ENCODE measurements around the gene TMEM215.
"Not testable (repeated sequence)": the region's sequence is repeated elsewhere in the genome, so short reads cannot be mapped to it uniquely, and the experiment has no call there.

Gene TMEM215

GRCh38 chr9:32755730-32756129 lies 27.6 kb upstream of the TMEM215 start:
- no peak for TF ChIP-seq CTCF (IDR thresholded peaks at IDR 0.05; ENCODE audit: low read depth, low read length)
- H3K4me3 ChIP-seq (ENCODE audit: low read depth, low read length), result no peak overlapping the region

DNA sequence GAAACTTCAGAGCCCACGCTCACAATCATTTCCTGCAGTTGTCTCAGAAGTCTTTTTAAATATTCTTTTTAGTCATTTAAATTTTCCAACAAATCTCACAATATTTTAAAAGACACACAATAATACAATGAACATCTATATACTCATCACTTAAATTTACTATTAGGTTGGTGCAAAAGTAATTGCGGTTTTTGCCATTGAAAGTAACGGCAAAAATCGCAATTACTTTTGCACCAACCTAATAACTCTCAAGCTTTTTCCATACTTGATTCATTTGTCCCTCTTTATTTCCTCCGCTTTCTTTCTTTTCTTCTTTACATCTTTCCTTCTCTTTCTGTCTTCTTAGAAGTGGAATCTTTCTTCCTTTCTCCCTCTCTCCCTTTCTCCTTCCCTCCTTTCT lies 19.2 kb upstream of the TMEM215 start:
- TF ChIP-seq CTCF (IDR thresholded peaks at IDR 0.05; ENCODE audit: low read depth, low read length), result no peak
- no peak overlapping the region for H3K4me3 ChIP-seq (ENCODE audit: low read depth, low read length)

- no peak overlapping the region for H3K4me3 ChIP-seq (ENCODE audit: low read depth, low read length)
- no peak for TF ChIP-seq CTCF (IDR thresholded peaks at IDR 0.05; ENCODE audit: low read depth, low read length)
Measured at GRCh38 chr9:32775283-32775682, 8.1 kb upstream of the TMEM215 start.

- H3K4me3 ChIP-seq (ENCODE audit: low read depth, low read length), result no peak overlapping the region
- TF ChIP-seq CTCF (IDR thresholded peaks at IDR 0.05; ENCODE audit: low read depth, low read length), result no peak
Measured at GRCh38 chr9:32776201-32776600, 7.1 kb upstream of the TMEM215 start.

- no peak for TF ChIP-seq CTCF (IDR thresholded peaks at IDR 0.05; ENCODE audit: low read depth, low read length)
- H3K4me3 ChIP-seq (ENCODE audit: low read depth, low read length), result no peak overlapping the region
Measured at GRCh38 chr9:32782476-32783167, 718 bp upstream of the TMEM215 start.

GRCh38 chr9:32787816-32788215 lies 4.5 kb downstream of the TMEM215 start:
- no peak overlapping the region for H3K4me3 ChIP-seq (ENCODE audit: low read depth, low read length)
- TF ChIP-seq CTCF (IDR thresholded peaks at IDR 0.05; ENCODE audit: low read depth, low read length), result no peak

- H3K4me3 ChIP-seq (ENCODE audit: low read depth, low read length), result not testable (repeated sequence)
Measured at GRCh38 chr9:32796015-32796414, 12.7 kb downstream of the TMEM215 start.

DNA sequence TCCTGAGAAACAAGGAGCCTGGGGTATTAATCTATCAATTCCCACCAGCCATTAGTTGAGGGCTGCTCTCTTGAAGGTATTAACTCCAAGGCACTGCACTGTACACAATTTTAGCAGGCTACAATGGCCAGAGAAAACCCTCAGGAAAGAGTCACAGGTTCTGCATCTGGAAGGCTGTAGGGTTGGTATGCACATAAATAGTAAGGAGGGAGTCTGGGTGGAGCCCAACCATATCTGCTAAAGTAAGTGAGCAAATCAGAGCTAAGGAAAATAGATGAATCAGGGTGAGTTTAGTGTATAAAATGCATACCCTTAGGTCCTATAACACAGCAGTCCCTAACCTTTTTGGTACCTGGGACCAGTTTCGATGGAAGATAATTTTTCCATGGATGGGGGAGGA lies 18.2 kb downstream of the TMEM215 start:
- TF ChIP-seq CTCF (IDR thresholded peaks at IDR 0.05; ENCODE audit: low read depth, low read length), result no peak
- H3K4me3 ChIP-seq (ENCODE audit: low read depth, low read length), result no peak overlapping the region
